WTC11 (cell line): ENCODE results near the gene SLC5A10.

Experiments used
- NR2C2 ChIP-seq: sonication (generic); formaldehyde crosslinking; IDR thresholded peaks from 2 replicates; pipeline ENCODE4 v1.8.0; 2022; ENCODE audit warnings: mild to moderate bottlenecking, missing genetic modification reagents
- TEAD4 ChIP-seq: sonication (generic); formaldehyde crosslinking; IDR thresholded peaks from 2 replicates; pipeline ENCODE4 v1.8.0; 2022; ENCODE audit warnings: mild to moderate bottlenecking, missing genetic modification reagents
- TF ChIP-seq, protein P1 (sequence below): fragments of 200-600 bp; IDR thresholded peaks from 2 replicates; pipeline ENCODE4 v1.8.0; 2022; ENCODE audit warnings: antibody characterized with exemption
- TF ChIP-seq, protein P2 (sequence below): sonication (generic); formaldehyde crosslinking; IDR thresholded peaks from 2 replicates; pipeline ENCODE4 v1.8.1; 2023; ENCODE audit warnings: mild to moderate bottlenecking, moderate library complexity, missing genetic modification reagents
- TF ChIP-seq, protein P3 (sequence below): fragments of 250-450 bp; sonication (Bioruptor Pico); IDR thresholded peaks from 2 replicates; pipeline ENCODE4 v2.1.2; 2022; ENCODE audit warnings: mild to moderate bottlenecking, moderate library complexity

DNA sequence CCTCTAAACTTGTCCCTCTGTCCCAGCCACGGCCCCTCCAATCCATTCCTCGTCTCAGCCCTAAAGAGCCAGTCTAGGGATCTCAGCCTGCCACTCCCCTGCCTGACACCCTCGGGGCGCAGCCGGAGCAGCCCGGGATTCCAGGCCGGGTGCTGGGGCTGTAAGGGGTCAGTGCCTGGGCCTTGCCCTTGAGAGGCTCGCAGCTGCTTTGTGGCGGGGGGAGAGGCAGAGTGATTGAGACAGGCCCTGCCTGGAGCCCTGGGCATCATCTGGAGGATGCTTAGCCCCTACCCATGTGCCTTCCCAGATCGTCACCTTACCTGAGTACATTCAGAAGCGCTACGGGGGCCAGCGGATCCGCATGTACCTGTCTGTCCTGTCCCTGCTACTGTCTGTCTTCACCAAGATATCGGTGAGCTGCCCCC, 8.3 kb downstream of the SLC5A10 start:
- TF ChIP-seq, protein P1, sequence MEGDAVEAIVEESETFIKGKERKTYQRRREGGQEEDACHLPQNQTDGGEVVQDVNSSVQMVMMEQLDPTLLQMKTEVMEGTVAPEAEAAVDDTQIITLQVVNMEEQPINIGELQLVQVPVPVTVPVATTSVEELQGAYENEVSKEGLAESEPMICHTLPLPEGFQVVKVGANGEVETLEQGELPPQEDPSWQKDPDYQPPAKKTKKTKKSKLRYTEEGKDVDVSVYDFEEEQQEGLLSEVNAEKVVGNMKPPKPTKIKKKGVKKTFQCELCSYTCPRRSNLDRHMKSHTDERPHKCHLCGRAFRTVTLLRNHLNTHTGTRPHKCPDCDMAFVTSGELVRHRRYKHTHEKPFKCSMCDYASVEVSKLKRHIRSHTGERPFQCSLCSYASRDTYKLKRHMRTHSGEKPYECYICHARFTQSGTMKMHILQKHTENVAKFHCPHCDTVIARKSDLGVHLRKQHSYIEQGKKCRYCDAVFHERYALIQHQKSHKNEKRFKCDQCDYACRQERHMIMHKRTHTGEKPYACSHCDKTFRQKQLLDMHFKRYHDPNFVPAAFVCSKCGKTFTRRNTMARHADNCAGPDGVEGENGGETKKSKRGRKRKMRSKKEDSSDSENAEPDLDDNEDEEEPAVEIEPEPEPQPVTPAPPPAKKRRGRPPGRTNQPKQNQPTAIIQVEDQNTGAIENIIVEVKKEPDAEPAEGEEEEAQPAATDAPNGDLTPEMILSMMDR: no peak
- TF ChIP-seq TEAD4 (no peak), NR2C2 (no peak)
- TF ChIP-seq, protein P2, sequence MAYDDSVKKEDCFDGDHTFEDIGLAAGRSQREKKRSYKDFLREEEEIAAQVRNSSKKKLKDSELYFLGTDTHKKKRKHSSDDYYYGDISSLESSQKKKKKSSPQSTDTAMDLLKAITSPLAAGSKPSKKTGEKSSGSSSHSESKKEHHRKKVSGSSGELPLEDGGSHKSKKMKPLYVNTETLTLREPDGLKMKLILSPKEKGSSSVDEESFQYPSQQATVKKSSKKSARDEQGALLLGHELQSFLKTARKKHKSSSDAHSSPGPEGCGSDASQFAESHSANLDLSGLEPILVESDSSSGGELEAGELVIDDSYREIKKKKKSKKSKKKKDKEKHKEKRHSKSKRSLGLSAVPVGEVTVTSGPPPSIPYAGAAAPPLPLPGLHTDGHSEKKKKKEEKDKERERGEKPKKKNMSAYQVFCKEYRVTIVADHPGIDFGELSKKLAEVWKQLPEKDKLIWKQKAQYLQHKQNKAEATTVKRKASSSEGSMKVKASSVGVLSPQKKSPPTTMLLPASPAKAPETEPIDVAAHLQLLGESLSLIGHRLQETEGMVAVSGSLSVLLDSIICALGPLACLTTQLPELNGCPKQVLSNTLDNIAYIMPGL (CRISPR knock-in tag): no peak
- TF ChIP-seq, protein P3, sequence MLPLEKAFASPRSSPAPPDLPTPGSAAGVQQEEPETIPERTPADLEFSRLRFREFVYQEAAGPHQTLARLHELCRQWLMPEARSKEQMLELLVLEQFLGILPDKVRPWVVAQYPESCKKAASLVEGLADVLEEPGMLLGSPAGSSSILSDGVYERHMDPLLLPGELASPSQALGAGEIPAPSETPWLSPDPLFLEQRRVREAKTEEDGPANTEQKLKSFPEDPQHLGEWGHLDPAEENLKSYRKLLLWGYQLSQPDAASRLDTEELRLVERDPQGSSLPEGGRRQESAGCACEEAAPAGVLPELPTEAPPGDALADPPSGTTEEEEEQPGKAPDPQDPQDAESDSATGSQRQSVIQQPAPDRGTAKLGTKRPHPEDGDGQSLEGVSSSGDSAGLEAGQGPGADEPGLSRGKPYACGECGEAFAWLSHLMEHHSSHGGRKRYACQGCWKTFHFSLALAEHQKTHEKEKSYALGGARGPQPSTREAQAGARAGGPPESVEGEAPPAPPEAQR: no peak
